Prostate gland (tissue), 2 donors: ENCODE results near the gene PDGFRB.

Source experiments
- POLR2A ChIP-seq: fragments of 450-650 bp; IDR thresholded peaks from one replicate; pipeline ENCODE4 v1.6.1; 2016; ENCODE audit warnings: antibody characterized with exemption, mild to moderate bottlenecking
- POLR2AphosphoS5 ChIP-seq: sonication (generic); formaldehyde crosslinking; IDR thresholded peaks from one replicate; pipeline ENCODE4 v1.6.1; 2017; ENCODE audit warnings: antibody characterized with exemption
- TF ChIP-seq, protein P1 (sequence below), 4 experiments: fragments of 200-600 bp in 2 of 4; fragments of 450-650 bp in 2 of 4; sonication (generic) in 2 of 4; IDR thresholded peaks; 1 replicate in 3 of 4; 2 replicates in 1 of 4; pipeline ENCODE4 v1.5.1; 2016 to 2019; ENCODE audit warnings: antibody characterized with exemption in 4 of 4, mild to moderate bottlenecking in 2 of 4, moderate library complexity in 2 of 4

DNA sequence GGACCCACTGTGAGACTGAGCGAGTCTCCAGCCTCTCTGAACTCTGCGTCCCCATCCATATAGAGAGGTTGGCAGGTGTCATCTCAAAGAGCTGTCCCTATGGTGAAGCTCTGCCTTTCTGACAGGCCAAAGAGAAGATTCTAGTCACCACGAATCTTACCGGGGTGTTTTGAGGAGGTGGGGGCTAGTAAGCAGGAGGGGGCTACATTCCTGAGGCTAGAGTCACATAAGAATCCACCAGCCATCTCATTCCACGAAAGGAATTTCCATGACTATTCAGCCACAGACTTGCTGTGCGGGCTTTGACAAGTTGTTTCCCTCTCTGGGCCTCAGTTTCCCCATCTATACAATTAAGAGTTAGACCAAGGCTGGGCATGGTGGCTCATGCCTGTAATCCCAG lies 16.3 kb downstream of the PDGFRB start:
- no peak for TF ChIP-seq POLR2AphosphoS5
- TF ChIP-seq, protein P1, sequence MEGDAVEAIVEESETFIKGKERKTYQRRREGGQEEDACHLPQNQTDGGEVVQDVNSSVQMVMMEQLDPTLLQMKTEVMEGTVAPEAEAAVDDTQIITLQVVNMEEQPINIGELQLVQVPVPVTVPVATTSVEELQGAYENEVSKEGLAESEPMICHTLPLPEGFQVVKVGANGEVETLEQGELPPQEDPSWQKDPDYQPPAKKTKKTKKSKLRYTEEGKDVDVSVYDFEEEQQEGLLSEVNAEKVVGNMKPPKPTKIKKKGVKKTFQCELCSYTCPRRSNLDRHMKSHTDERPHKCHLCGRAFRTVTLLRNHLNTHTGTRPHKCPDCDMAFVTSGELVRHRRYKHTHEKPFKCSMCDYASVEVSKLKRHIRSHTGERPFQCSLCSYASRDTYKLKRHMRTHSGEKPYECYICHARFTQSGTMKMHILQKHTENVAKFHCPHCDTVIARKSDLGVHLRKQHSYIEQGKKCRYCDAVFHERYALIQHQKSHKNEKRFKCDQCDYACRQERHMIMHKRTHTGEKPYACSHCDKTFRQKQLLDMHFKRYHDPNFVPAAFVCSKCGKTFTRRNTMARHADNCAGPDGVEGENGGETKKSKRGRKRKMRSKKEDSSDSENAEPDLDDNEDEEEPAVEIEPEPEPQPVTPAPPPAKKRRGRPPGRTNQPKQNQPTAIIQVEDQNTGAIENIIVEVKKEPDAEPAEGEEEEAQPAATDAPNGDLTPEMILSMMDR (IDR thresholded peaks at IDR 0.05), result no peak
- no peak for TF ChIP-seq POLR2A
